Fibroblast of peridontal ligament (primary cell): ENCODE measurements around the gene TMEM190.
A peak's percentile ranks its signal among the peaks of the same experiment; 100 is the strongest.
"Not testable (repeated sequence)": the region's sequence is repeated elsewhere in the genome, so short reads cannot be mapped to it uniquely, and the experiment has no call there.

Experiments
- DNase-seq: peaks from one replicate; pipeline ENCODE4 v3.0.0-alpha.2; 2010; ENCODE audit errors: extremely low read depth

Gene TMEM190

GRCh38 chr19:55390461-55390880 is 13.8 kb downstream of the TMEM190 start:
- DNase-seq, result no peak

- no peak for DNase-seq
These were observed 14.6 kb downstream of the TMEM190 start for GRCh38 chr19:55391191-55391670.

- no peak for DNase-seq
These were observed 15.3 kb downstream of the TMEM190 start for GRCh38 chr19:55391702-55392615.

- no peak for DNase-seq
These were observed 16.5 kb downstream of the TMEM190 start for GRCh38 chr19:55392820-55393761.

GRCh38 chr19:55398200-55398925 is 21.7 kb downstream of the TMEM190 start:
- DNase-seq, result no peak

- DNase-seq, result no peak
These were observed 23.9 kb downstream of the TMEM190 start for GRCh38 chr19:55400281-55401087.

- DNase-seq, result not testable (repeated sequence)
These were observed 24.8 kb downstream of the TMEM190 start for GRCh38 chr19:55401390-55401789.

- DNase-seq, result no peak
These were observed 25.9 kb downstream of the TMEM190 start for GRCh38 chr19:55402509-55402908.

- no peak for DNase-seq
These were observed 29.0 kb downstream of the TMEM190 start for GRCh38 chr19:55405638-55406037.

GRCh38 chr19:55406091-55406825 is 29.6 kb downstream of the TMEM190 start:
- no peak for DNase-seq

- peak; percentile 25 for DNase-seq
These were observed 30.4 kb downstream of the TMEM190 start for GRCh38 chr19:55406826-55407549.

- not testable (repeated sequence) for DNase-seq
These were observed 30.8 kb downstream of the TMEM190 start, which contains the start of gene UBE2S for GRCh38 chr19:55407550-55407799. Gene UBE2S, minus strand, starts transcription at chr19:55407788. Its CDS starts 199 bp downstream, at chr19:55407589.

- peak; percentile 99 for DNase-seq
These were observed 31.3 kb downstream of the TMEM190 start for GRCh38 chr19:55407800-55408532.

GRCh38 chr19:55408533-55408872 is 31.9 kb downstream of the TMEM190 start:
- no peak for DNase-seq

GRCh38 chr19:55409179-55409578 is 32.6 kb downstream of the TMEM190 start:
- not testable (repeated sequence) for DNase-seq

GRCh38 chr19:55410168-55410567 is 33.5 kb downstream of the TMEM190 start:
- DNase-seq, result no peak

- peak; percentile 90 for DNase-seq
These were observed 41.6 kb downstream of the TMEM190 start for GRCh38 chr19:55418185-55418584.

GRCh38 chr19:55419103-55419502 is 42.5 kb downstream of the TMEM190 start:
- DNase-seq, result no peak
